NOMO-1 (cell line): ENCODE data around the gene ARFIP2.

Experiments
- DNase-seq, 2 experiments: peaks; one replicate each; lab custom pipeline; 2025; ENCODE audit not compliant: unreplicated experiment in 2 of 2; lab: John Stamatoyannopoulos, UW

Gene ARFIP2

GRCh38 chr11:6448574-6448973 lies 32.6 kb downstream of the ARFIP2 start:
- DNase-seq, result no peak

GRCh38 chr11:6443269-6444003 lies 37.7 kb downstream of the ARFIP2 start:
- peak; percentile 42 to 50 for DNase-seq

DNA sequence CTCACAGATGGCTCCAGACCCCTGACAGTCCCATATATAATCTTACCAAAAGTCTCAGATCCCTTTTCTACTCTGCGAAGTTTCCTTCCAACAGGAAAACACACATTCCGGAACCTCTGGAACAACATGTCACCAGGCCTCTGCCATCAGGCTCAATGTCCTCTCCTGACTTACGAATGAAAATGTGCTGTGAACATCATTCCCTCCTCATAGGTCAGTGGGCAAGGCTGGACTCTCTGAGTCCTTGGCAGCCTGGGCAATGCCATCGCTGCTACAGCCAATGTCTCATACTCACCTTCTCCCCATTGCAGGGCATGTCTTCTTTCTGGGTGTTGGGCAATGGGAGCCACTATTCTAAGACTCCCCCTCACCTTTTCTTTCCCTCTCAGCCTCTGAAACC lies 38.7 kb downstream of the ARFIP2 start:
- no peak for DNase-seq

- no peak for DNase-seq
These were observed 40.2 kb downstream of the ARFIP2 start, which contains the start of gene HPX for GRCh38 chr11:6440906-6441358. HPX (minus strand) TSS chr11:6440987; CDS start chr11:6440963, 24 bp downstream.

DNA sequence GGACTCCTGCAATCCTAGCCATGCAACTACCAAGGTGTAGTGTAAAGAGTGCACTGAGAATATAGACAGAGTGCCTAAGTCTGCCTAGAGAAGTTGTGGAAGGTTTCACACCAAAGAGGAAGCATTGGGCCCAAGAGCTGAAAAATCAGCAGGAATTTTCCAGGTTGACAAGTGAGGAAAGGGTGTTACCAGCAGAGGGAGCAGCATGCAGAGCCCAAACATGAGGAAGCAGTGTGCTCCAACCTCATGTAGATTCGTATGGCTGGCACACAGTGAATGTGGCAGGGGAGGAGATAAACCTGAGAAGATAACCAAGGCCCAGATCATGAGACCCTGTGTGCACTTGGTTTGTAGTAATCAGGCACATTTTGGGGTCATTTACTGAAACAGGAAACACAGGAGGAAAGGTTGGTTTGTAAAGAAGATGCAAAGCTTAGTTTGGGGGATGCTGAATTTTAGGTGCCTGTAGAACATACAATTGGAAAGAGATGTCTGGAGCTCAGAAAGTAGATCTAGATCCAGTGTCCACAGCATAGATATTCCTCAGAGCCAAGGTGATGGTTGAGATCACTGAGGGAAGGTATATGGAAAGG lies 42.1 kb downstream of the ARFIP2 start:
- DNase-seq, result peak; percentile 41 to 42

GRCh38 chr11:6437993-6438392 lies 43.1 kb downstream of the ARFIP2 start:
- peak; percentile 34 to 62 for DNase-seq

- no peak for DNase-seq
These were observed 43.7 kb downstream of the ARFIP2 start for GRCh38 chr11:6437423-6437822.

DNA sequence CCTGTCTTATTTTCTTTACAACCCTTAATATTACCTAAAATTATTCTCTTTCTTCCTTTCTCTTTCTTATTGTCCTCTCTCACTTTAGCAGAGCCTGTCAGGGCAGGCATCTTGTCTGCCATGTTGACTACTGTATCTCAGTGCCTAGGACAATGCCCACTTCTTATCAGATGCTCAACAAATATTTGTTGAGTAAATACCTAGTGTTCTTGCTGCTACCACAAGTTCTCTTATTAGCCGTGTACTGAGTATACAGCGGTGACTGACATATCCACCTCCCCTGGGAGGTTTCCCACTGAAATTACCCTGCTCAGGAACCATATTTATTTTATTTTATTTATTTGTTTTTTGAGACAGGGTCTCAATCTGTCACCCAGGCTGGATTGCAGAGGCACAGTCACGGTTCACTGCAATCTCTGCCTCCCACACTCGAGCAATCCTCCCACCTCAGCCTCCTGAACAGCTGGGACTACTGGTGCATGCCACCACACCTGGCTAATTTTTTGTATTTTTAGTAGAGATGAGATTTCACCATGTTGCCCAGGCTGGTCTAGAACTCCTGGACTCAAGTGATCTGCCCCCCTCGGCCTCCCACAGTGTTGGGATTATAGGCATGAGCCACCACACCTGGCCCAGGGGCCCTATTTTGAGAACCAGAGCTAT lies 47.0 kb downstream of the ARFIP2 start:
- no peak for DNase-seq

DNA sequence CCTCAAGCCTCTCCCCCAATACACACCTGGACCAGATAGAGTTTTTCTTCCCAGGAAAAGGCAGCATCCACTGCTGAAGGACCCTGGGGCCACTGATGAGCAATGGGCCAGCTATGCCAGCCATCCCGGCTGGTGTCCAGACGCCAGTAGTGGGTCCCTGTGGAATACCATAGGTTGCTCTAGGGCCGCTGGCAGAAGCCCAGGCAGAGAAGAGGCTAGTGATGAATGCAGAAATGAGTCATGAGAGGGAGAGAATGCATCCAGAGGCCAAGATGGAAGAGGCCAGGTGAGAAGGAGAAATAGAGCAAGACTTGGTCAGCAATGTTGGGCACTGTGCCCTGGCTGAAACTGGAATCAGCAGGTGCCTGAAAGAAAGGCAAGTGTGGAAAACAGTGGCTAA lies 49.3 kb downstream of the ARFIP2 start:
- DNase-seq, result no peak

DNA sequence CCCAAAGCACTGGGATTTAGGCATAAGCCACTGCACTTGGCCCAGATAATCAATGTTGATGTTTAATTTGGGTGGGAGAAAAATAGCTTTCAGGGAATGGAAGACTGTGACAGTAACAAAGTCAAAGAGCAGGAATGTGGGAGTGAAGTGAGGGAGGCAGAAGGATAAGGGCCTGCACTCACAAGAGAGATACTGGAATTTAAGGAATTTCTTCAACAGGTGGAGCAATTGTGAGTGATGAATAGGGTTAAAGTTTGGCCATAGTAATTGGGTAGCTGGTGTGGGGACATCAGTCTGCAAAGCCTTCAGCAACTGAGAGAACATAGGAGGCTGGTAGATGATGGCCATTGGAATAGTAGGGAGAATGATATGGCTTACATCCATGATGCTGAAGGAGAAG lies 53.6 kb downstream of the ARFIP2 start:
- DNase-seq, result no peak
